ENCODE results near the gene PDE4B.

The PDE4B gene

GRCh38 chr1:65897485-65897884 is 104.8 kb downstream of the PDE4B start:
- Histone ChIP-seq H3K27ac (ENCODE audit: insufficient read depth, low read depth, low read length, poor library complexity, severe bottlenecking) (no peak overlapping the region), H3K36me3 (ENCODE audit: control insufficient read depth, insufficient read depth, low read length) (no peaks in the 10 kb centered on the region), H3K4me1 (ENCODE audit: control insufficient read depth, insufficient read depth, low read length) (no peaks in the 10 kb centered on the region), H3K4me3 (ENCODE audit: insufficient read depth, low read depth, low read length) (no peak overlapping the region), H3K9me3 (ENCODE audit: control insufficient read depth, low read length) (peaks cover 2% of the 10 kb centered on the region), H3K27me3 (ENCODE audit: control insufficient read depth, insufficient read depth, low read length, poor library complexity, severe bottlenecking) (no peaks in the 10 kb centered on the region)
- WGBS, 2 experiments: 67% methylated on average over 1 of the region's 1 CpG; no CpG with 5 or more reads in 1 of the 2 experiments

GRCh38 chr1:65904681-65905083 is 112.0 kb downstream of the PDE4B start:
- WGBS, 2 experiments: 90 to 100% methylated on average over 1 of the region's 1 CpG
- Histone ChIP-seq H3K4me3 (ENCODE audit: insufficient read depth, low read depth, low read length) (no peak overlapping the region), H3K4me1 (ENCODE audit: control insufficient read depth, insufficient read depth, low read length) (no peaks in the 10 kb centered on the region), H3K36me3 (ENCODE audit: control insufficient read depth, insufficient read depth, low read length) (no peaks in the 10 kb centered on the region), H3K9me3 (ENCODE audit: control insufficient read depth, low read length) (no peaks in the 10 kb centered on the region), H3K27me3 (ENCODE audit: control insufficient read depth, insufficient read depth, low read length, poor library complexity, severe bottlenecking) (no peaks in the 10 kb centered on the region), H3K27ac (ENCODE audit: insufficient read depth, low read depth, low read length, poor library complexity, severe bottlenecking) (no peak overlapping the region)

- 66 to 75% methylated on average over 2 of the region's 2 CpGs for WGBS, 2 experiments
- H3K27ac ChIP-seq (ENCODE audit: insufficient read depth, low read depth, low read length, poor library complexity, severe bottlenecking): no peak overlapping the region
Observed at GRCh38 chr1:65910432-65910831, 117.7 kb downstream of the PDE4B start.

GRCh38 chr1:65911679-65912078 is 119.0 kb downstream of the PDE4B start:
- H3K4me3 ChIP-seq (ENCODE audit: insufficient read depth, low read depth, low read length): no peak overlapping the region

More at GRCh38 chr1:65910432-65910831, 117.7 kb downstream of the PDE4B start:
- H3K4me3 ChIP-seq (ENCODE audit: insufficient read depth, low read depth, low read length): no peak overlapping the region
- no peaks in the 10 kb centered on the region for H3K36me3 ChIP-seq (ENCODE audit: control insufficient read depth, insufficient read depth, low read length)
- H3K4me1 ChIP-seq (ENCODE audit: control insufficient read depth, insufficient read depth, low read length): no peaks in the 10 kb centered on the region
- H3K9me3 ChIP-seq (ENCODE audit: control insufficient read depth, low read length): no peaks in the 10 kb centered on the region
- no peaks in the 10 kb centered on the region for H3K27me3 ChIP-seq (ENCODE audit: control insufficient read depth, insufficient read depth, low read length, poor library complexity, severe bottlenecking)

GRCh38 chr1:65918564-65918963 is 125.9 kb downstream of the PDE4B start:
- Histone ChIP-seq H3K27me3 (ENCODE audit: control insufficient read depth, insufficient read depth, low read length, poor library complexity, severe bottlenecking) (no peaks in the 10 kb centered on the region), H3K9me3 (ENCODE audit: control insufficient read depth, low read length) (no peaks in the 10 kb centered on the region), H3K36me3 (ENCODE audit: control insufficient read depth, insufficient read depth, low read length) (no peaks in the 10 kb centered on the region), H3K4me1 (ENCODE audit: control insufficient read depth, insufficient read depth, low read length) (no peaks in the 10 kb centered on the region), H3K4me3 (ENCODE audit: insufficient read depth, low read depth, low read length) (no peak overlapping the region), H3K27ac (ENCODE audit: insufficient read depth, low read depth, low read length, poor library complexity, severe bottlenecking) (no peak overlapping the region)
- WGBS, 2 experiments: 80 to 87% methylated on average over 4 of the region's 4 CpGs

More at GRCh38 chr1:65911679-65912078, 119.0 kb downstream of the PDE4B start:
- H3K9me3 ChIP-seq (ENCODE audit: control insufficient read depth, low read length): no peaks in the 10 kb centered on the region
- H3K4me1 ChIP-seq (ENCODE audit: control insufficient read depth, insufficient read depth, low read length): no peaks in the 10 kb centered on the region
- WGBS, 2 experiments: 90% methylated on average over 2 of the region's 2 CpGs
- no peaks in the 10 kb centered on the region for H3K36me3 ChIP-seq (ENCODE audit: control insufficient read depth, insufficient read depth, low read length)
- H3K27me3 ChIP-seq (ENCODE audit: control insufficient read depth, insufficient read depth, low read length, poor library complexity, severe bottlenecking): no peaks in the 10 kb centered on the region
- H3K27ac ChIP-seq (ENCODE audit: insufficient read depth, low read depth, low read length, poor library complexity, severe bottlenecking): no peak overlapping the region

GRCh38 chr1:65921446-65921845 is 128.8 kb downstream of the PDE4B start:
- no peaks in the 10 kb centered on the region for H3K4me1 ChIP-seq (ENCODE audit: control insufficient read depth, insufficient read depth, low read length)
- no peaks in the 10 kb centered on the region for H3K27me3 ChIP-seq (ENCODE audit: control insufficient read depth, insufficient read depth, low read length, poor library complexity, severe bottlenecking)
- H3K36me3 ChIP-seq (ENCODE audit: control insufficient read depth, insufficient read depth, low read length): no peaks in the 10 kb centered on the region
- H3K9me3 ChIP-seq (ENCODE audit: control insufficient read depth, low read length): no peaks in the 10 kb centered on the region
- 85% methylated on average over 4 of the region's 4 CpGs for WGBS, 2 experiments
- H3K4me3 ChIP-seq (ENCODE audit: insufficient read depth, low read depth, low read length): no peak overlapping the region
- no peak overlapping the region for H3K27ac ChIP-seq (ENCODE audit: insufficient read depth, low read depth, low read length, poor library complexity, severe bottlenecking)

GRCh38 chr1:65924471-65924870 is 131.8 kb downstream of the PDE4B start:
- Histone ChIP-seq H3K4me1 (ENCODE audit: control insufficient read depth, insufficient read depth, low read length) (no peaks in the 10 kb centered on the region), H3K36me3 (ENCODE audit: control insufficient read depth, insufficient read depth, low read length) (no peaks in the 10 kb centered on the region), H3K4me3 (ENCODE audit: insufficient read depth, low read depth, low read length) (no peak overlapping the region), H3K9me3 (ENCODE audit: control insufficient read depth, low read length) (no peaks in the 10 kb centered on the region), H3K27me3 (ENCODE audit: control insufficient read depth, insufficient read depth, low read length, poor library complexity, severe bottlenecking) (no peaks in the 10 kb centered on the region), H3K27ac (ENCODE audit: insufficient read depth, low read depth, low read length, poor library complexity, severe bottlenecking) (no peak overlapping the region)

GRCh38 chr1:65938506-65938905 is 145.8 kb downstream of the PDE4B start:
- Histone ChIP-seq H3K27ac (ENCODE audit: insufficient read depth, low read depth, low read length, poor library complexity, severe bottlenecking) (no peak overlapping the region), H3K4me3 (ENCODE audit: insufficient read depth, low read depth, low read length) (no peak overlapping the region), H3K9me3 (ENCODE audit: control insufficient read depth, low read length) (no peaks in the 10 kb centered on the region), H3K36me3 (ENCODE audit: control insufficient read depth, insufficient read depth, low read length) (no peaks in the 10 kb centered on the region), H3K4me1 (ENCODE audit: control insufficient read depth, insufficient read depth, low read length) (no peaks in the 10 kb centered on the region), H3K27me3 (ENCODE audit: control insufficient read depth, insufficient read depth, low read length, poor library complexity, severe bottlenecking) (no peaks in the 10 kb centered on the region)

- H3K27ac ChIP-seq (ENCODE audit: insufficient read depth, low read depth, low read length, poor library complexity, severe bottlenecking): no peak overlapping the region
- no peaks in the 10 kb centered on the region for H3K4me1 ChIP-seq (ENCODE audit: control insufficient read depth, insufficient read depth, low read length)
- no peaks in the 10 kb centered on the region for H3K27me3 ChIP-seq (ENCODE audit: control insufficient read depth, insufficient read depth, low read length, poor library complexity, severe bottlenecking)
- no peaks in the 10 kb centered on the region for H3K9me3 ChIP-seq (ENCODE audit: control insufficient read depth, low read length)
- H3K36me3 ChIP-seq (ENCODE audit: control insufficient read depth, insufficient read depth, low read length): no peaks in the 10 kb centered on the region
- H3K4me3 ChIP-seq (ENCODE audit: insufficient read depth, low read depth, low read length): no peak overlapping the region
Observed at GRCh38 chr1:65939191-65939590, 146.5 kb downstream of the PDE4B start.

- Histone ChIP-seq H3K4me1 (ENCODE audit: control insufficient read depth, insufficient read depth, low read length) (no peaks in the 10 kb centered on the region), H3K27me3 (ENCODE audit: control insufficient read depth, insufficient read depth, low read length, poor library complexity, severe bottlenecking) (no peaks in the 10 kb centered on the region), H3K36me3 (ENCODE audit: control insufficient read depth, insufficient read depth, low read length) (no peaks in the 10 kb centered on the region), H3K27ac (ENCODE audit: insufficient read depth, low read depth, low read length, poor library complexity, severe bottlenecking) (no peak overlapping the region), H3K9me3 (ENCODE audit: control insufficient read depth, low read length) (no peaks in the 10 kb centered on the region), H3K4me3 (ENCODE audit: insufficient read depth, low read depth, low read length) (no peak overlapping the region)
- WGBS, 2 experiments: 71 to 77% methylated on average over 2 of the region's 2 CpGs
Observed at GRCh38 chr1:65939636-65940035, 146.9 kb downstream of the PDE4B start.

- WGBS, 2 experiments: 88 to 90% methylated on average over 4 of the region's 4 CpGs
- no peaks in the 10 kb centered on the region for H3K9me3 ChIP-seq (ENCODE audit: control insufficient read depth, low read length)
- H3K36me3 ChIP-seq (ENCODE audit: control insufficient read depth, insufficient read depth, low read length): no peaks in the 10 kb centered on the region
- H3K27ac ChIP-seq (ENCODE audit: insufficient read depth, low read depth, low read length, poor library complexity, severe bottlenecking): no peak overlapping the region
- H3K27me3 ChIP-seq (ENCODE audit: control insufficient read depth, insufficient read depth, low read length, poor library complexity, severe bottlenecking): no peaks in the 10 kb centered on the region
- no peak overlapping the region for H3K4me3 ChIP-seq (ENCODE audit: insufficient read depth, low read depth, low read length)
- H3K4me1 ChIP-seq (ENCODE audit: control insufficient read depth, insufficient read depth, low read length): no peaks in the 10 kb centered on the region
Observed at GRCh38 chr1:65940126-65940525, 147.4 kb downstream of the PDE4B start.
